Neural cell (in vitro differentiated cells): ENCODE results near the gene BPIFB6.

Experiments
- EZH2 ChIP-seq: fragments of 200-600, 300-800 bp; shearing (Covaris generic), sonication (generic); IDR thresholded peaks from 2 replicates; pipeline ENCODE4 v1.6.1; 2014; ENCODE audit warnings: antibody characterized with exemption, low read length, borderline replicate concordance, mild to moderate bottlenecking; ENCODE audit not compliant: insufficient read depth, poor library complexity, severe bottlenecking
- POLR2AphosphoS5 ChIP-seq: IDR thresholded peaks from 2 replicates; pipeline ENCODE4 v1.6.1; 2012
- REST ChIP-seq: IDR thresholded peaks from 2 replicates; pipeline ENCODE4 v1.6.1; 2012; ENCODE audit warnings: borderline replicate concordance
- SMC3 ChIP-seq: fragments of 450-650 bp; conservative IDR thresholded peaks from 2 replicates; pipeline ENCODE4 v1.6.1; 2014; ENCODE audit warnings: antibody characterized with exemption, mild to moderate bottlenecking, moderate library complexity; ENCODE audit not compliant: poor library complexity
- TAF1 ChIP-seq: IDR thresholded peaks from 2 replicates; pipeline ENCODE4 v1.6.1; 2012; ENCODE audit warnings: low read depth
- TF ChIP-seq, protein P1 (sequence below): fragments of 450-650 bp; IDR thresholded peaks from 2 replicates; pipeline ENCODE4 v1.5.1; 2014; ENCODE audit warnings: antibody characterized with exemption, mild to moderate bottlenecking, moderate library complexity; ENCODE audit not compliant: poor library complexity, severe bottlenecking

- TF ChIP-seq, protein P1, sequence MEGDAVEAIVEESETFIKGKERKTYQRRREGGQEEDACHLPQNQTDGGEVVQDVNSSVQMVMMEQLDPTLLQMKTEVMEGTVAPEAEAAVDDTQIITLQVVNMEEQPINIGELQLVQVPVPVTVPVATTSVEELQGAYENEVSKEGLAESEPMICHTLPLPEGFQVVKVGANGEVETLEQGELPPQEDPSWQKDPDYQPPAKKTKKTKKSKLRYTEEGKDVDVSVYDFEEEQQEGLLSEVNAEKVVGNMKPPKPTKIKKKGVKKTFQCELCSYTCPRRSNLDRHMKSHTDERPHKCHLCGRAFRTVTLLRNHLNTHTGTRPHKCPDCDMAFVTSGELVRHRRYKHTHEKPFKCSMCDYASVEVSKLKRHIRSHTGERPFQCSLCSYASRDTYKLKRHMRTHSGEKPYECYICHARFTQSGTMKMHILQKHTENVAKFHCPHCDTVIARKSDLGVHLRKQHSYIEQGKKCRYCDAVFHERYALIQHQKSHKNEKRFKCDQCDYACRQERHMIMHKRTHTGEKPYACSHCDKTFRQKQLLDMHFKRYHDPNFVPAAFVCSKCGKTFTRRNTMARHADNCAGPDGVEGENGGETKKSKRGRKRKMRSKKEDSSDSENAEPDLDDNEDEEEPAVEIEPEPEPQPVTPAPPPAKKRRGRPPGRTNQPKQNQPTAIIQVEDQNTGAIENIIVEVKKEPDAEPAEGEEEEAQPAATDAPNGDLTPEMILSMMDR, result no peak
- TF ChIP-seq POLR2AphosphoS5, result no peak
- no peak for TF ChIP-seq REST
- TF ChIP-seq TAF1, result no peak
- TF ChIP-seq EZH2, result no peak
- no peak for TF ChIP-seq SMC3
Measured at GRCh38 chr20:33013701-33014326, 17.6 kb upstream of the BPIFB6 start.
